H7 (cell line): ENCODE data around the gene CPNE6. TPM values are rescaled to one million over a fixed set of nuclear protein-coding genes. Genes with fewer than 3 reads are reported as not detected.
"Not testable (repeated sequence)": the region's sequence is repeated elsewhere in the genome, so short reads cannot be mapped to it uniquely, and the experiment has no call there.

Experiments used
- DNase-seq: peaks from one replicate; pipeline ENCODE4 v3.0.0; 2012
- H3K27me3 ChIP-seq: 2 replicates; pipeline ENCODE4 v1.6.0; 2011; ENCODE audit warnings: mild to moderate bottlenecking, low read length; ENCODE audit not compliant: control insufficient read depth, insufficient read depth
- H3K36me3 ChIP-seq: replicated peaks from 2 replicates; pipeline ENCODE4 v1.5.1; 2011; ENCODE audit warnings: low read length; ENCODE audit not compliant: control insufficient read depth, insufficient read depth
- H3K4me3 ChIP-seq: 2 replicates; pipeline ENCODE4 v1.5.1; 2011; ENCODE audit warnings: low read depth, mild to moderate bottlenecking, control low read depth, low read length, moderate library complexity; ENCODE audit not compliant: insufficient read depth
- total RNA-seq: library from RNA; depleted of rRNA; stranded (reverse); fragments of >200 nt; shearing (Covaris generic); gene quantifications from 2 replicates; pipeline ENCODE4 v1.2.3, GENCODE V29; 2014

The CPNE6 gene
- total RNA-seq, 1 experiment from 2014 or later: not detected

GRCh38 chr14:24094841-24095270 is 23.5 kb downstream of the CPNE6 start:
- peak overlapping the region; percentile 94 for H3K4me3 ChIP-seq
- H3K27me3 ChIP-seq: no peaks in the 10 kb centered on the region; the same call in 1 of the 2 replicates
- H3K36me3 ChIP-seq: peaks cover 31% of the 10 kb centered on the region
- no peak for DNase-seq

GRCh38 chr14:24095271-24096068 is 24.1 kb downstream of the CPNE6 start:
- Histone ChIP-seq H3K36me3 (peaks cover 37% of the 10 kb centered on the region), H3K4me3 (peak overlapping the region; percentile 94)
- DNase-seq: peak; percentile 91

GRCh38 chr14:24096545-24097181 is 25.3 kb downstream of the CPNE6 start:
- H3K4me3 ChIP-seq: no peak overlapping the region

More at GRCh38 chr14:24095271-24096068, 24.1 kb downstream of the CPNE6 start:
- H3K27me3 ChIP-seq: no peaks in the 10 kb centered on the region; the same call in 1 of the 2 replicates

GRCh38 chr14:24098229-24098926 is 27.0 kb downstream of the CPNE6 start:
- H3K36me3 ChIP-seq: peaks cover 56% of the 10 kb centered on the region
- DNase-seq: no peak
- H3K27me3 ChIP-seq: no peaks in the 10 kb centered on the region; the same call in 1 of the 2 replicates
- H3K4me3 ChIP-seq: no peak overlapping the region

More at GRCh38 chr14:24096545-24097181, 25.3 kb downstream of the CPNE6 start:
- no peaks in the 10 kb centered on the region; the same call in 1 of the 2 replicates for H3K27me3 ChIP-seq
- DNase-seq: no peak
- peaks cover 46% of the 10 kb centered on the region for H3K36me3 ChIP-seq

GRCh38 chr14:24098927-24099813 is 27.8 kb downstream of the CPNE6 start:
- H3K27me3 ChIP-seq: no peaks in the 10 kb centered on the region; the same call in 1 of the 2 replicates
- peaks cover 63% of the 10 kb centered on the region for H3K36me3 ChIP-seq
- no peak overlapping the region for H3K4me3 ChIP-seq
- no peak for DNase-seq

GRCh38 chr14:24100197-24100981 is 29.0 kb downstream of the CPNE6 start:
- Histone ChIP-seq H3K4me3 (no peak overlapping the region), H3K36me3 (peaks cover 65% of the 10 kb centered on the region), H3K27me3 (no peaks in the 10 kb centered on the region; the same call in 1 of the 2 replicates)
- no peak for DNase-seq

- Histone ChIP-seq H3K4me3 (no peak overlapping the region), H3K36me3 (peaks cover 61% of the 10 kb centered on the region), H3K27me3 (no peaks in the 10 kb centered on the region)
- no peak for DNase-seq
These were observed 29.7 kb downstream of the CPNE6 start for GRCh38 chr14:24100982-24101494.

- Histone ChIP-seq H3K4me3 (no peak overlapping the region), H3K27me3 (no peaks in the 10 kb centered on the region), H3K36me3 (peaks cover 55% of the 10 kb centered on the region)
- no peak for DNase-seq
These were observed 31.1 kb downstream of the CPNE6 start for GRCh38 chr14:24102357-24103048.

- DNase-seq: no peak
- no peaks in the 10 kb centered on the region for H3K27me3 ChIP-seq
- H3K4me3 ChIP-seq: no peak overlapping the region
- H3K36me3 ChIP-seq: peaks cover 49% of the 10 kb centered on the region
These were observed 32.1 kb downstream of the CPNE6 start for GRCh38 chr14:24103451-24103850.

GRCh38 chr14:24105609-24106239 is 34.4 kb downstream of the CPNE6 start:
- not testable (repeated sequence) for DNase-seq, H3K27me3 ChIP-seq, H3K4me3 ChIP-seq
- peaks cover 27% of the 10 kb centered on the region for H3K36me3 ChIP-seq

- Histone ChIP-seq H3K27me3 (no peaks in the 10 kb centered on the region), H3K4me3 (no peak overlapping the region), H3K36me3 (peaks cover 20% of the 10 kb centered on the region)
- no peak for DNase-seq
These were observed 35.4 kb downstream of the CPNE6 start for GRCh38 chr14:24106672-24107271.

GRCh38 chr14:24108336-24108874 is 37.0 kb downstream of the CPNE6 start:
- no peak for DNase-seq
- H3K36me3 ChIP-seq: peaks cover 10% of the 10 kb centered on the region
- H3K4me3 ChIP-seq: no peak overlapping the region
- H3K27me3 ChIP-seq: no peaks in the 10 kb centered on the region
